H1 (cell line): ENCODE measurements around the gene PKP3. TPM values are rescaled to one million over a fixed set of nuclear protein-coding genes. Genes with fewer than 3 reads are reported as not detected.
A peak's percentile ranks its signal among the peaks of the same experiment; 100 is the strongest.

ENCODE experiments used
- CTCF ChIA-PET: fragments of 300-600 bp; sonication (Branson Sonifier 250); formaldehyde crosslinking; loops from one replicate; lab custom pipeline; 2021; ENCODE audit not compliant: partially characterized antibody; lab: Charles Lee
- POLR2A ChIA-PET: fragments of 300-600 bp; sonication (Branson Sonifier 250); formaldehyde crosslinking; loops from one replicate; lab custom pipeline; 2021; ENCODE audit warnings: inconsistent platforms; ENCODE audit not compliant: partially characterized antibody; lab: Charles Lee
- DNase-seq, 2 experiments: peaks; one replicate each; pipeline versions ENCODE4 v3.0.0 to v3.0.0-alpha.2; 2010 to 2022; ENCODE audit warnings: low spot score in 2 of 2, low read depth in 1 of 2, mixed read lengths in 1 of 2
- FAIRE-seq: peaks from 2 replicates; lab custom pipeline; 2011; peaks lifted over from hg19 to GRCh38; lab: Jason Lieb, UNC
- H2AFZ ChIP-seq: 2 replicates; pipeline ENCODE4 v1.8.1; 2012; ENCODE audit warnings: low read length, inconsistent platforms
- H2AK5ac ChIP-seq: 2 replicates; pipeline ENCODE4 v1.6.1; 2013; ENCODE audit warnings: low read depth, low read length
- H2BK120ac ChIP-seq: replicated peaks from 2 replicates; pipeline ENCODE3; 2013; ENCODE audit warnings: low read depth, low read length, inconsistent platforms
- H2BK12ac ChIP-seq: 2 replicates; pipeline ENCODE4 v1.6.1; 2013; ENCODE audit warnings: low read depth, low read length
- H2BK15ac ChIP-seq: 2 replicates; pipeline ENCODE4 v1.6.1; 2013; ENCODE audit warnings: low read length
- H2BK20ac ChIP-seq: 2 replicates; pipeline ENCODE4 v1.6.1; 2013; ENCODE audit warnings: low read length
- H2BK5ac ChIP-seq: 2 replicates; pipeline ENCODE4 v1.6.1; 2013; ENCODE audit warnings: low read depth, low read length
- H3K14ac ChIP-seq: 2 replicates; pipeline ENCODE4 v1.6.1; 2013; ENCODE audit warnings: inconsistent platforms; ENCODE audit not compliant: insufficient read length
- H3K18ac ChIP-seq: 2 replicates; pipeline ENCODE4 v1.6.1; 2013; ENCODE audit warnings: low read length; ENCODE audit errors: extremely low read depth
- H3K23ac ChIP-seq: 2 replicates; pipeline ENCODE4 v1.6.1; 2013; ENCODE audit warnings: inconsistent platforms; ENCODE audit not compliant: insufficient read length
- H3K23me2 ChIP-seq: 2 replicates; pipeline ENCODE4 v1.6.1; 2013; ENCODE audit warnings: low read depth, low read length
- H3K27ac ChIP-seq: 2 replicates; pipeline ENCODE4 v1.6.1; 2011; ENCODE audit warnings: low read depth, low read length, inconsistent platforms
- H3K27me3 ChIP-seq, 4 experiments: replicated peaks in 1 of 4; 1 replicate in 1 of 4; 2 replicates in 3 of 4; pipeline versions ENCODE4 v1.6.1 to v1.8.1; 2011 to 2013; ENCODE audit warnings: low read length in 3 of 4, mild to moderate bottlenecking in 3 of 4, inconsistent platforms in 2 of 4, mixed read lengths in 2 of 4, moderate library complexity in 1 of 4; ENCODE audit not compliant: control insufficient read depth in 3 of 4, insufficient read depth in 3 of 4; ENCODE audit errors: extremely low read depth in 1 of 4
- H3K36me3 ChIP-seq, 4 experiments: 2 replicates each; pipeline versions ENCODE4 v1.6.1 to v1.8.1; 2011 to 2013; ENCODE audit warnings: mild to moderate bottlenecking in 4 of 4, low read length in 3 of 4, moderate library complexity in 2 of 4, control low read depth in 1 of 4, inconsistent platforms in 1 of 4; ENCODE audit not compliant: insufficient read depth in 4 of 4, control insufficient read depth in 2 of 4
- H3K4ac ChIP-seq: replicated peaks from 2 replicates; pipeline ENCODE3; 2013; ENCODE audit warnings: low read length, low read depth, mixed read lengths, inconsistent platforms; ENCODE audit not compliant: insufficient read length
- H3K4me1 ChIP-seq, 4 experiments: replicated peaks in 1 of 4; 1 replicate in 1 of 4; 2 replicates in 3 of 4; pipeline versions ENCODE4 v1.6.1 to v1.8.1; 2011 to 2013; ENCODE audit warnings: low read length in 3 of 4, inconsistent platforms in 2 of 4, mixed read lengths in 1 of 4; ENCODE audit not compliant: insufficient read depth in 4 of 4, control insufficient read depth in 3 of 4
- H3K4me2 ChIP-seq, 2 experiments: 2 replicates each; pipeline versions ENCODE4 v1.6.1 to v1.8.1; 2011 to 2013; ENCODE audit warnings: low read depth in 2 of 2, low read length in 2 of 2, control low read depth in 1 of 2, inconsistent platforms in 1 of 2, mild to moderate bottlenecking in 1 of 2; ENCODE audit not compliant: insufficient read depth in 1 of 2
- H3K4me3 ChIP-seq, 4 experiments: fragments of 200-600, 300-600 bp in 1 of 4; sonication (generic), shearing (Covaris generic), sonication (Bioruptor Twin) in 1 of 4; 2 replicates each; pipeline versions ENCODE4 v1.5.1 to v1.8.1; 2011 to 2016; ENCODE audit warnings: low read length in 4 of 4, low read depth in 3 of 4, control low read depth in 2 of 4, inconsistent platforms in 2 of 4, mild to moderate bottlenecking in 2 of 4, mixed read lengths in 1 of 4, moderate library complexity in 1 of 4; ENCODE audit not compliant: insufficient read depth in 2 of 4; ENCODE audit errors: extremely low read depth in 1 of 4
- H3K56ac ChIP-seq: replicated peaks from 2 replicates; pipeline ENCODE3; 2013; ENCODE audit warnings: low read depth, mild to moderate bottlenecking, mixed read lengths, low read length, inconsistent platforms; ENCODE audit not compliant: insufficient read length
- H3K79me1 ChIP-seq: 2 replicates; pipeline ENCODE4 v1.6.1; 2013; ENCODE audit warnings: low read depth, low read length, control low read depth
- H3K79me2 ChIP-seq, 2 experiments: 2 replicates each; pipeline versions ENCODE4 v1.6.1 to v1.8.1; 2012 to 2013; ENCODE audit warnings: low read length in 2 of 2, mild to moderate bottlenecking in 2 of 2, inconsistent platforms in 1 of 2; ENCODE audit not compliant: insufficient read depth in 2 of 2, control insufficient read depth in 1 of 2
- H3K9ac ChIP-seq, 4 experiments: replicated peaks in 1 of 4; 1 replicate in 1 of 4; 2 replicates in 3 of 4; pipeline versions ENCODE4 v1.6.1 to v1.8.1; 2011 to 2013; ENCODE audit warnings: low read depth in 3 of 4, low read length in 3 of 4, control low read depth in 2 of 4, mild to moderate bottlenecking in 2 of 4, moderate library complexity in 2 of 4, inconsistent platforms in 1 of 4; ENCODE audit errors: extremely low read depth in 1 of 4
- H3K9me3 ChIP-seq, 2 experiments: 2 replicates each; pipeline versions ENCODE4 v1.6.1 to v1.8.1; 2012 to 2013; ENCODE audit warnings: mild to moderate bottlenecking in 2 of 2, moderate library complexity in 2 of 2, control low read depth in 1 of 2, inconsistent platforms in 1 of 2, low read depth in 1 of 2, low read length in 1 of 2, mixed read lengths in 1 of 2; ENCODE audit not compliant: insufficient read depth in 2 of 2
- H4K20me1 ChIP-seq, 2 experiments: replicated peaks in 1 of 2; 2 replicates each; pipeline versions ENCODE3 to v1.8.1; 2011 to 2013; ENCODE audit warnings: inconsistent platforms in 2 of 2, low read length in 2 of 2, mild to moderate bottlenecking in 1 of 2; ENCODE audit not compliant: insufficient read depth in 2 of 2, control insufficient read depth in 1 of 2
- H4K5ac ChIP-seq: 2 replicates; pipeline ENCODE4 v1.6.1; 2013; ENCODE audit warnings: low read length, low read depth, mixed read lengths, inconsistent platforms; ENCODE audit not compliant: insufficient read length
- H4K8ac ChIP-seq: 2 replicates; pipeline ENCODE4 v1.8.0; 2013; ENCODE audit warnings: mild to moderate bottlenecking, moderate library complexity, low read length, inconsistent platforms; ENCODE audit not compliant: insufficient read depth; ENCODE audit errors: extremely low read depth
- H4K91ac ChIP-seq: replicated peaks from 2 replicates; pipeline ENCODE3; 2013; ENCODE audit warnings: low read length, mixed read lengths, inconsistent platforms; ENCODE audit not compliant: insufficient read length
- GTF2F1 ChIP-seq: IDR thresholded peaks from 2 replicates; pipeline ENCODE4 v1.6.1; 2012; ENCODE audit warnings: low read depth, low read length, improper control_type of control experiment, borderline replicate concordance
- HDAC2 ChIP-seq, 2 experiments: fragments of 300-600 bp in 1 of 2; sonication (generic) in 1 of 2; IDR thresholded peaks; 2 replicates each; pipeline ENCODE4 v1.6.1; 2011 to 2012; ENCODE audit warnings: low read depth in 2 of 2, low read length in 2 of 2, mild to moderate bottlenecking in 2 of 2, moderate library complexity in 2 of 2, borderline replicate concordance in 1 of 2, inconsistent platforms in 1 of 2
- JUN ChIP-seq: IDR thresholded peaks from 2 replicates; pipeline ENCODE4 v1.6.1; 2011; ENCODE audit warnings: low read depth, mild to moderate bottlenecking, improper control_type of control experiment, low read length
- KDM4A ChIP-seq: IDR thresholded peaks from one replicate; pipeline ENCODE4 v1.7.1; 2012; ENCODE audit warnings: low read depth, mild to moderate bottlenecking, moderate library complexity, low read length, inconsistent platforms; ENCODE audit not compliant: severe bottlenecking
- NRF1 ChIP-seq: IDR thresholded peaks from 2 replicates; pipeline ENCODE4 v1.6.1; 2011; ENCODE audit warnings: mild to moderate bottlenecking, low read depth, low read length, improper control_type of control experiment
- POLR2AphosphoS5 ChIP-seq: IDR thresholded peaks from 2 replicates; pipeline ENCODE4 v1.6.1; 2011; ENCODE audit warnings: low read depth, low read length
- SP2 ChIP-seq: IDR thresholded peaks from 2 replicates; pipeline ENCODE4 v1.6.1; 2012; ENCODE audit warnings: mild to moderate bottlenecking, low read length, inconsistent platforms
- TEAD4 ChIP-seq: IDR thresholded peaks from 2 replicates; pipeline ENCODE4 v1.6.1; 2012; ENCODE audit warnings: low read depth, low read length, inconsistent platforms, mixed read lengths
- WGBS, 2 experiments: shearing (Covaris generic) in 1 of 2; methylation state at CpG; one replicate each; pipeline versions ENCODE4 v1.1.6 to v1.1.7; 2013 to 2015; ENCODE audit warnings: low lambda C conversion rate in 2 of 2, mixed read lengths in 2 of 2, inconsistent platforms in 1 of 2, low coverage in 1 of 2, missing lambda C conversion rate in 1 of 2; ENCODE audit not compliant: insufficient replicate concordance in 2 of 2, insufficient coverage in 1 of 2, insufficient read length in 1 of 2; ENCODE audit errors: extremely low coverage in 1 of 2, missing lambda C conversion rate in 1 of 2; 5-methylcytosine and 5-hydroxymethylcytosine counted together
- polyA plus RNA-seq, 7 experiments: library from polyadenylated mRNA; depleted of rRNA in 3 of 7; stranded (reverse) in 5 of 7; unstranded in 2 of 7; fragments of >200 nt in 5 of 7; fragments of 200-250 nt in 2 of 7; gene quantifications; 1 replicate in 5 of 7; 2 replicates in 1 of 7; 4 replicates in 1 of 7; pipeline versions ENCODE4 v1.2.1 to v1.2.3, GENCODE V29; 2011 to 2013; ENCODE audit warnings: missing spikeins in 2 of 7, mixed read lengths in 2 of 7
- total RNA-seq: library from RNA; stranded (reverse); fragmentation: NEBNext Ultra II Directional; extraction: Animal tissue kit (Norgen Biotek cat#: 25700); gene quantifications from 2 replicates; pipeline ENCODE4 v1.2.1, GENCODE V29; 2021
- TF ChIP-seq, protein P1 (sequence below): IDR thresholded peaks from 2 replicates; pipeline ENCODE4 v1.6.1; 2012; ENCODE audit warnings: inconsistent platforms
- TF ChIP-seq, protein P2 (sequence below): IDR thresholded peaks from 2 replicates; pipeline ENCODE4 v1.6.1; 2012; ENCODE audit warnings: low read length, inconsistent platforms

Gene PKP3
- total and polyA plus RNA-seq, 2 of the 8 experiments (the other 6 are each of a cell fraction or from before 2014, with no cell fraction given) = 16.7 to 28.7 TPM

DNA sequence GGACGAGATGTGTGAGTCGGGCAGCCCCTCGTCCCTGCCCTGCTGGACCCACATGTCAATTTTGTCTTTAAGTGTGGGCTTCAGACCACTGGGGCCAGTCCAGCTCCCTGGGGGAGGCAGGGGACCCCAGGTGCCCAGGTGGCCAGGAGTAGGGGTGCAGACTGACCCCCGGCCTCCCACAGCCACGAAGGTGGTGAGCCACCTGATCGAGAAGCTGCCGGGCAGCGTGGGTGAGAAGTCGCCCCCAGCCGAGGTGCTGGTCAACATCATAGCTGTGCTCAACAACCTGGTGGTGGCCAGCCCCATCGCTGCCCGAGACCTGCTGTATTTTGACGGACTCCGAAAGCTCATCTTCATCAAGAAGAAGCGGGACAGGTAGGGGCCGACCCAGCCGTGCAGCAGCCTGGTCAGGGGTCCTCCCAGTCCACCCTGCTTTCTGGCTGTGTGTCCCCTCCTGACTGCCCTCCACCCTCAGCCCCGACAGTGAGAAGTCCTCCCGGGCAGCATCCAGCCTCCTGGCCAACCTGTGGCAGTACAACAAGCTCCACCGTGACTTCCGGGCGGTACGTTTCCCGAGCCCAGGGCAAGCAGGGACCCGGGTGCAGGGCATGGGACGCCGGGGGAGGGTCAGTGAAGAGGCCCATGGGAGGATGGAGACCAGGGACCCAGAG, 9.9 kb downstream of the PKP3 start:
- H2AK5ac ChIP-seq = no peak overlapping the region
- no peak overlapping the region for H3K9ac ChIP-seq
- no peak overlapping the region for H3K4ac ChIP-seq
- H2AFZ ChIP-seq = no peak overlapping the region
- H3K79me1 ChIP-seq = peaks cover 2% of the 10 kb centered on the region; the same call in 1 of the 2 replicates
- no peak overlapping the region for H4K91ac ChIP-seq
- no peak overlapping the region for H3K4me2 ChIP-seq
- H3K79me2 ChIP-seq = no peaks in the 10 kb centered on the region
- H3K14ac ChIP-seq = no peak overlapping the region
- FAIRE-seq = no peak
- H3K27ac ChIP-seq = no peak overlapping the region
- H3K4me1 ChIP-seq = peaks cover 0 to 11% (median 6%) of the 10 kb centered on the region in 4 experiments; a peak in 4 of 7 replicates
- no peak overlapping the region for H3K4me3 ChIP-seq
- no peak overlapping the region for H2BK5ac ChIP-seq
- no peak overlapping the region for H3K56ac ChIP-seq
- 97% methylated on average over 23 of the region's 27 CpGs; no CpG with 5 or more reads in 1 of the 2 experiments for WGBS, 2 experiments
- H3K9me3 ChIP-seq = peaks cover 0 to 7% of the 10 kb centered on the region in 2 experiments; a peak in 1 of 4 replicates
- H3K23me2 ChIP-seq = peaks cover 3% of the 10 kb centered on the region; the same call in 1 of the 2 replicates
- no peak overlapping the region for H2BK120ac ChIP-seq
- H2BK20ac ChIP-seq = no peak overlapping the region
- POLR2A ChIA-PET = interaction anchor here (0.9 to 5.9 kb wide), 12 partner anchors 11 to 117 kb away, joined by 3 to 41 read pairs (median 4); partner anchors contain the start of genes B4GALNT4, PKP3 and SIGIRR
- H2BK15ac ChIP-seq = no peak overlapping the region
- H4K5ac ChIP-seq = no peak overlapping the region
- peaks cover 0 to 10% (median 0%) of the 10 kb centered on the region in 4 experiments; a peak in 2 of 8 replicates for H3K36me3 ChIP-seq
- peaks cover 0 to 5% (median 0%) of the 10 kb centered on the region in 4 experiments; a peak in 2 of 7 replicates for H3K27me3 ChIP-seq
- peaks cover 5 to 12% of the 10 kb centered on the region in 2 experiments for H4K20me1 ChIP-seq
- peak in 1 of 2 experiments; percentile 43 for DNase-seq
- H2BK12ac ChIP-seq = no peak overlapping the region
- H4K8ac ChIP-seq = no peak overlapping the region
- H3K23ac ChIP-seq = no peak overlapping the region
- no peak overlapping the region for H3K18ac ChIP-seq
- CTCF ChIA-PET = interaction anchor here (0.6 to 1.6 kb wide), 5 partner anchors 11 to 75 kb away, joined by 3 to 7 read pairs (median 4); partner anchors contain the start of genes PTDSS2 and SIGIRR
- TF ChIP-seq JUN = no peak
- TF ChIP-seq, protein P1, sequence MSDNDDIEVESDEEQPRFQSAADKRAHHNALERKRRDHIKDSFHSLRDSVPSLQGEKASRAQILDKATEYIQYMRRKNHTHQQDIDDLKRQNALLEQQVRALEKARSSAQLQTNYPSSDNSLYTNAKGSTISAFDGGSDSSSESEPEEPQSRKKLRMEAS = no peak
- no peak for TF ChIP-seq POLR2AphosphoS5
- TF ChIP-seq GTF2F1 = no peak
- no peak for TF ChIP-seq KDM4A
- TF ChIP-seq, protein P2, sequence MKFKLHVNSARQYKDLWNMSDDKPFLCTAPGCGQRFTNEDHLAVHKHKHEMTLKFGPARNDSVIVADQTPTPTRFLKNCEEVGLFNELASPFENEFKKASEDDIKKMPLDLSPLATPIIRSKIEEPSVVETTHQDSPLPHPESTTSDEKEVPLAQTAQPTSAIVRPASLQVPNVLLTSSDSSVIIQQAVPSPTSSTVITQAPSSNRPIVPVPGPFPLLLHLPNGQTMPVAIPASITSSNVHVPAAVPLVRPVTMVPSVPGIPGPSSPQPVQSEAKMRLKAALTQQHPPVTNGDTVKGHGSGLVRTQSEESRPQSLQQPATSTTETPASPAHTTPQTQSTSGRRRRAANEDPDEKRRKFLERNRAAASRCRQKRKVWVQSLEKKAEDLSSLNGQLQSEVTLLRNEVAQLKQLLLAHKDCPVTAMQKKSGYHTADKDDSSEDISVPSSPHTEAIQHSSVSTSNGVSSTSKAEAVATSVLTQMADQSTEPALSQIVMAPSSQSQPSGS = no peak
- no peak for TF ChIP-seq TEAD4
- no peak for TF ChIP-seq SP2
- no peak for TF ChIP-seq NRF1
- TF ChIP-seq HDAC2 (IDR thresholded peaks at IDR 0.05; ENCODE audit: borderline replicate concordance in 1 of 2, low read depth in 2 of 2, low read length in 2 of 2) = no peak
